K562 (cell line): Measurements from ENCODE around the gene FHL5. TPM values are rescaled to one million over a fixed set of nuclear protein-coding genes. Genes with fewer than 3 reads are reported as not detected.
A peak's percentile ranks its signal among the peaks of the same experiment; 100 is the strongest.

Source experiments
- BCL6 ChIP-seq: fragments of 250-450 bp; sonication (Bioruptor Pico); IDR thresholded peaks from 2 replicates; pipeline ENCODE4 v1.4.0; 2020
- CCNT2 ChIP-seq: IDR thresholded peaks from 2 replicates; pipeline ENCODE4 v1.6.1; 2011; ENCODE audit warnings: borderline replicate concordance, low read depth, mild to moderate bottlenecking, moderate library complexity, mixed read lengths, low read length; ENCODE audit not compliant: insufficient read length; ENCODE audit errors: extremely low read depth
- CEBPG ChIP-seq, 3 experiments: fragments of 200-800 bp in 1 of 3; sonication (Bioruptor generic) in 1 of 3; sonication (generic) in 1 of 3; formaldehyde crosslinking in 1 of 3; IDR thresholded peaks in 2 of 3; conservative IDR thresholded peaks in 1 of 3; 2 replicates each; pipeline versions ENCODE4 v1.6.1 to v1.8.0; 2016 to 2022; ENCODE audit warnings: missing compliant biosample characterization in 2 of 3, missing genetic modification characterization in 2 of 3, mild to moderate bottlenecking in 1 of 3, missing genetic modification reagents in 1 of 3
- CHD1 ChIP-seq: fragments of 200-600 bp; sonication (generic); IDR thresholded peaks from one replicate; pipeline ENCODE4 v1.6.1; 2012; ENCODE audit warnings: mild to moderate bottlenecking, moderate library complexity, low read length, inconsistent platforms
- CREB5 ChIP-seq: fragments of 250-450 bp; sonication (Bioruptor Pico); IDR thresholded peaks from 2 replicates; pipeline ENCODE4 v1.5.0; 2020; ENCODE audit warnings: mild to moderate bottlenecking
- DMBX1 ChIP-seq: fragments of 250-450 bp; sonication (Bioruptor Pico); IDR thresholded peaks from 2 replicates; pipeline ENCODE4 v1.8.0; 2022; ENCODE audit warnings: inconsistent platforms, mild to moderate bottlenecking, moderate library complexity, borderline replicate concordance
- FOSL1 ChIP-seq: fragments of 200-800 bp; sonication (Bioruptor generic); conservative IDR thresholded peaks from 2 replicates; pipeline ENCODE4 v1.6.1; 2016; ENCODE audit warnings: missing genetic modification characterization, missing compliant biosample characterization
- GABPB1 ChIP-seq: sonication (generic); formaldehyde crosslinking; IDR thresholded peaks from 2 replicates; pipeline ENCODE4 v1.8.0; 2022; ENCODE audit warnings: mild to moderate bottlenecking, missing genetic modification reagents
- KLF16 ChIP-seq: IDR thresholded peaks from 2 replicates; pipeline ENCODE4 v1.6.1; 2016; ENCODE audit warnings: antibody characterized with exemption
- RBM14 ChIP-seq: fragments of 200-400 bp; formaldehyde crosslinking; IDR thresholded peaks from 2 replicates; pipeline ENCODE4 v1.6.1; 2018; ENCODE audit warnings: low read depth, mild to moderate bottlenecking, low read length, moderate library complexity, borderline replicate concordance; ENCODE audit not compliant: insufficient read depth
- SRF ChIP-seq, 2 experiments: fragments of 250-450, 450-650 bp in 1 of 2; sonication (Bioruptor Pico) in 1 of 2; sonication (generic) in 1 of 2; formaldehyde crosslinking; IDR thresholded peaks; 2 replicates each; pipeline versions ENCODE4 v1.5.0 to v1.5.1; 2020 to 2022; ENCODE audit warnings: mild to moderate bottlenecking in 1 of 2, missing genetic modification reagents in 1 of 2
- THRA ChIP-seq: fragments of 450-650 bp; IDR thresholded peaks from 2 replicates; pipeline ENCODE4 v1.6.1; 2017; ENCODE audit warnings: mild to moderate bottlenecking, moderate library complexity
- USF2 ChIP-seq: sonication (generic); formaldehyde crosslinking; IDR thresholded peaks from 2 replicates; pipeline ENCODE4 v1.5.0; 2020; ENCODE audit warnings: missing genetic modification reagents
- ZKSCAN3 ChIP-seq: fragments of 250-450 bp; sonication (Bioruptor Pico); IDR thresholded peaks from 2 replicates; pipeline ENCODE4 v1.4.0; 2020
- ZNF175 ChIP-seq: fragments of 200-800 bp; sonication (Bioruptor generic); IDR thresholded peaks from 2 replicates; pipeline ENCODE4 v1.6.1; 2016; ENCODE audit warnings: low read depth, mild to moderate bottlenecking, missing genetic modification characterization, missing compliant biosample characterization
- ZNF217 ChIP-seq: sonication (generic); formaldehyde crosslinking; IDR thresholded peaks from 2 replicates; pipeline ENCODE4 v1.8.0; 2022; ENCODE audit warnings: mild to moderate bottlenecking, missing genetic modification reagents
- ZNF436 ChIP-seq: fragments of 250-450, 450-650 bp; sonication (Bioruptor Pico); formaldehyde crosslinking; IDR thresholded peaks from 2 replicates; pipeline ENCODE4 v1.7.0; 2020; ENCODE audit warnings: mild to moderate bottlenecking
- ZNF507 ChIP-seq: conservative IDR thresholded peaks from 2 replicates; pipeline ENCODE4 v1.6.1; 2017; ENCODE audit warnings: missing genetic modification characterization, missing compliant biosample characterization
- ZNF655 ChIP-seq: fragments of 250-450 bp; sonication (Bioruptor Pico); IDR thresholded peaks from 2 replicates; pipeline ENCODE4 v1.5.0; 2021
- ZSCAN32 ChIP-seq: fragments of 450-650 bp; formaldehyde crosslinking; IDR thresholded peaks from 2 replicates; pipeline ENCODE4 v1.4.0; 2020; ENCODE audit warnings: mild to moderate bottlenecking, moderate library complexity
- polyA plus RNA-seq, 8 experiments: library from polyadenylated mRNA; depleted of rRNA in 4 of 8; stranded (reverse) in 5 of 8; unstranded in 3 of 8; fragments of >200 nt; fragmentation: Nextera tagmentation in 2 of 8; fragmentation: Illumina TruSeq in 1 of 8; extraction: Ambion mirVana in 2 of 8; extraction: Trizol in 1 of 8; gene quantifications; 2 replicates each; pipeline versions ENCODE4 v1.2.1 to v1.2.3, GENCODE V29; 2011 to 2014; ENCODE audit warnings: inconsistent platforms in 1 of 8, missing spikeins in 1 of 8
- total RNA-seq, 7 experiments: library from RNA; depleted of rRNA in 6 of 7; stranded (reverse); fragments of >200 nt in 6 of 7; fragmentation: Illumina TruSeq in 2 of 7; extraction: Trizol in 2 of 7; gene quantifications; 2 replicates each; pipeline versions ENCODE4 v1.2.1 to v1.2.3, GENCODE V29; 2011 to 2021; ENCODE audit warnings: low replicate concordance in 1 of 7

FHL5 gene
- total and polyA plus RNA-seq, 9 of the 15 experiments (the other 6 are each of a cell fraction or from before 2014, with no cell fraction given) = not detected

GRCh38 chr6:96521644-96522464, 41.1 kb upstream of the FHL5 start, which contains the start of gene UFL1 (continued):
- TF ChIP-seq ZSCAN32 (no peak), GABPB1 (CRISPR knock-in tag) (peak; percentile 84), CREB5 (CRISPR knock-in tag) (no peak), SRF (CRISPR knock-in tag; IDR thresholded peaks at IDR 0.05) (0 out of 4 replicates have a peak, but pooled peaks of 1 of the 2 experiments have one; percentile 32), DMBX1 (no peak), ZKSCAN3 (CRISPR knock-in tag) (no peak), ZNF175 (CRISPR knock-in tag) (0 out of 2 replicates have a peak, but pooled peaks have one; percentile 28), BCL6 (CRISPR knock-in tag) (no peak), CCNT2 (peak; percentile 69), CHD1 (peak; percentile 70), KLF16 (no peak), ZNF436 (CRISPR knock-in tag) (peak; percentile 55; the same call in 1 of the 2 replicates), USF2 (CRISPR knock-in tag) (no peak), CEBPG (CRISPR knock-in tag; IDR thresholded peaks at IDR 0.05) (no peak), CEBPG (tag; conservative IDR thresholded peaks at IDR 0.05 in 1 of 2, IDR thresholded peaks at IDR 0.05 in 1 of 2) (no peak), FOSL1 (no peak), THRA (no peak), ZNF217 (CRISPR knock-in tag) (no peak), ZNF507 (tag) (no peak), ZNF655 (CRISPR knock-in tag) (no peak), RBM14 (no peak)
